ENCODE data around the gene PDE6A. TPM values are rescaled to one million over a fixed set of nuclear protein-coding genes. Genes with fewer than 3 reads are reported as not detected.

Gene PDE6A
- total and polyA plus RNA-seq, 9 of the 15 experiments (the other 6 are each of a cell fraction or from before 2014, with no cell fraction given): 0.01 to 0.04 (median 0.01) TPM; not detected in 6

GRCh38 chr5:149960272-149961185 lies 15.9 kb upstream of the PDE6A start, which contains the start of gene SLC26A2 (continued):
- peak; percentile 18; the same call in 1 of the 2 replicates for TF ChIP-seq ELF2 (CRISPR knock-in tag; IDR thresholded peaks at IDR 0.05)
- TF ChIP-seq ZNF253 (CRISPR knock-in tag; conservative IDR thresholded peaks at IDR 0.05): no peak
- 0 out of 2 replicates have a peak, but pooled peaks have one; percentile 56 for TF ChIP-seq CREB5 (CRISPR knock-in tag; IDR thresholded peaks at IDR 0.05)
- TF ChIP-seq POLR2G (IDR thresholded peaks at IDR 0.05; ENCODE audit: low read depth, low read length): peak; percentile 97
- TF ChIP-seq SAP30 (IDR thresholded peaks at IDR 0.05; ENCODE audit: borderline replicate concordance, insufficient read depth, low read depth, low read length, poor library complexity, severe bottlenecking): no peak
- no peak for TF ChIP-seq ETV5 (CRISPR knock-in tag; IDR thresholded peaks at IDR 0.05; ENCODE audit: low read depth)
- no peak for TF ChIP-seq SIN3B (IDR thresholded peaks at IDR 0.05; ENCODE audit: low read depth)
- peak; percentile 55; the same call in 1 of the 2 replicates for TF ChIP-seq ATF6 (CRISPR knock-in tag; IDR thresholded peaks at IDR 0.05)
- peak; percentile 69 for TF ChIP-seq ZNF263 (CRISPR knock-in tag; IDR thresholded peaks at IDR 0.05; ENCODE audit: borderline replicate concordance)
- TF ChIP-seq TEAD4 (IDR thresholded peaks at IDR 0.05; ENCODE audit: low read length): peak; percentile 21; the same call in 1 of the 2 replicates
- TF ChIP-seq TEAD4 (CRISPR knock-in tag; IDR thresholded peaks at IDR 0.05; ENCODE audit: borderline replicate concordance): no peak
- TF ChIP-seq CBX2 (IDR thresholded peaks at IDR 0.05; ENCODE audit: insufficient read depth, low read length, poor library complexity, severe bottlenecking): no peak
- TF ChIP-seq EWSR1 (IDR thresholded peaks at IDR 0.05; ENCODE audit: borderline replicate concordance, low read depth, partially characterized antibody): no peak
- TF ChIP-seq NKRF (IDR thresholded peaks at IDR 0.05; ENCODE audit: borderline replicate concordance): 0 out of 2 replicates have a peak, but pooled peaks have one; percentile 15
- TF ChIP-seq SMAD2 (IDR thresholded peaks at IDR 0.05; ENCODE audit: low read depth, low read length): no peak
- TF ChIP-seq SETDB1 (IDR thresholded peaks at IDR 0.05; ENCODE audit: low read length): no peak
- no peak for TF ChIP-seq BRF1 (IDR thresholded peaks at IDR 0.05; ENCODE audit: borderline replicate concordance, extremely low read depth, insufficient read length)
- TF ChIP-seq STAT5A (IDR thresholded peaks at IDR 0.05; ENCODE audit: borderline replicate concordance, low read length): no peak
- peak; percentile 95 for TF ChIP-seq ZSCAN29 (IDR thresholded peaks at IDR 0.05)
- no peak for TF ChIP-seq POU5F1 (IDR thresholded peaks at IDR 0.05; ENCODE audit: borderline replicate concordance, low read depth, low read length, partially characterized antibody)
